ENCODE data around the gene EPS15.
"Not testable (repeated sequence)": the region's sequence is repeated elsewhere in the genome, so short reads cannot be mapped to it uniquely, and the experiment has no call there.

EPS15 gene

GRCh38 chr1:51509773-51510172, 9.3 kb downstream of the EPS15 start:
- no peak for DNase-seq (ENCODE audit: low read depth, low spot score)
- in situ Hi-C loops (cut with HindIII; ENCODE audit: low sequenced_read_pairs) = no loop called here
- no peak overlapping the region for H3K4me3 ChIP-seq (ENCODE audit: low read depth, low read length)
- no peak for TF ChIP-seq CTCF (IDR thresholded peaks at IDR 0.05; ENCODE audit: low read depth, low read length)

GRCh38 chr1:51506537-51506936, 12.5 kb downstream of the EPS15 start:
- peak; percentile 90 for DNase-seq (ENCODE audit: low read depth, low spot score)
- no peak for TF ChIP-seq CTCF (IDR thresholded peaks at IDR 0.05; ENCODE audit: low read depth, low read length)
- in situ Hi-C loops (cut with HindIII; ENCODE audit: low sequenced_read_pairs) = no loop called here
- peak overlapping the region; percentile 10 for H3K4me3 ChIP-seq (ENCODE audit: low read depth, low read length)

GRCh38 chr1:51504806-51505525, 14.1 kb downstream of the EPS15 start:
- in situ Hi-C loops (cut with HindIII; ENCODE audit: low sequenced_read_pairs) = no loop called here
- TF ChIP-seq CTCF (IDR thresholded peaks at IDR 0.05; ENCODE audit: low read depth, low read length) = no peak
- H3K4me3 ChIP-seq (ENCODE audit: low read depth, low read length) = no peak overlapping the region
- no peak for DNase-seq (ENCODE audit: low read depth, low spot score)

DNA sequence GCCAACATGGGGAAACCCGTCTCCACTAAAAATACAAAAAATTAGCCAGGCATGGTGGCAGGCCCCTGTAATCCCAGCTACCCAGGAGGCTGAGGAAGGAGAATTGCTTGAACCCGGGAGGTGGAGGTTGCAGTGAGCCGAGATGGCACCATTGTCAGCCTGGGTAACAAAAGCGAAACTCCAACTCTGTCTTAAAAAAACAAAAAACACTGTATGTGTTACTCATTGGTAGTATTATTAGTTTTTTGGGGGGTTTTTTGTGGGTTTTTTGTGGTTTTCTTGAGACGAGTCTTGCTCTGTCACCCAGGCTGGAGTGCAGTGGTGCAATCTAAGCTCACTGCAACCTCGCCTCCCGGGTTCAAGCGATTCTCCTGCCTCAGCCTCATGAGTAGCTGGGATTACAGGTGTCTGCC, 17.8 kb downstream of the EPS15 start:
- DNase-seq (ENCODE audit: low read depth, low spot score); H3K4me3 ChIP-seq (ENCODE audit: low read depth, low read length); in situ Hi-C loops (cut with HindIII; ENCODE audit: low sequenced_read_pairs): not testable (repeated sequence)

DNA sequence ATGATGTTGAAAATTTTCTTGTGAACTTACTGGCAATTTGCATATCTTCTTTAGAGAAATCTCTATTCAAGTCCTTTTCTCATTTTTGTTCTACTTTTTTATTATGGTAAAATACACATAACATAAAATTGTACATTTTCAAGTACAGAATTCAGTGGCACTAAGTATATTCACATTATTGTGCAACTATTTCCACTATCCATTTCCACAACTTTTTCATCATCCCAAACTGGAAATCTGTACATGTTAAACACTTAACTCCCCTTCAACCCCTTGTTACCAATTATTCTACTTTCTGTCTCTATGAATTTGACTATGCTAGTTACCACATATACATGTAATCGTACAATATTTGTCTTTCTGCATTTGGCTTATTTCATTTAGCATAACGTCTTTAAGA, 19.4 kb downstream of the EPS15 start:
- no peak for DNase-seq (ENCODE audit: low read depth, low spot score)
- in situ Hi-C loops (cut with HindIII; ENCODE audit: low sequenced_read_pairs) = no loop called here
- no peak for TF ChIP-seq CTCF (IDR thresholded peaks at IDR 0.05; ENCODE audit: low read depth, low read length)
- H3K4me3 ChIP-seq (ENCODE audit: low read depth, low read length) = no peak overlapping the region

DNA sequence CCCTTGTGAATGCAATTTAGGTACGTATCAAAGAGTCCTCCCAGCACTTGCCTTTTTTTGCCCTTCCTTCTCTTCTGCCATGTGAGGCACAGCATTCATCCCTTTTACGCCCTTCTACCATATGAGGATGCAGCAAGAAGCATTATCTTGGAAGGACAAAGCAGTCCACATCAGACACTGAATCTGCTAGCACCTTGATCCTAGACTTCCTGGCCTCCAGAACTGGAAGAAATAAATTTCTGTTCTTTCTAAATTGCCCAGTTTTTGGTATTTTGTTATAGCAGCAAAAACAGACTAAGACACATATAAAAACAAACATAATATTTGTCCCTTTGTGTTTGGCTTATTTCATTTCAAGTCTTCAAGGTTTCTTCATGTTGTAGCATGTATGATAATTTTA, 20.1 kb downstream of the EPS15 start:
- H3K4me3 ChIP-seq (ENCODE audit: low read depth, low read length) = no peak overlapping the region
- no peak for DNase-seq (ENCODE audit: low read depth, low spot score)
- TF ChIP-seq CTCF (IDR thresholded peaks at IDR 0.05; ENCODE audit: low read depth, low read length) = no peak
- in situ Hi-C loops (cut with HindIII; ENCODE audit: low sequenced_read_pairs) = no loop called here

DNA sequence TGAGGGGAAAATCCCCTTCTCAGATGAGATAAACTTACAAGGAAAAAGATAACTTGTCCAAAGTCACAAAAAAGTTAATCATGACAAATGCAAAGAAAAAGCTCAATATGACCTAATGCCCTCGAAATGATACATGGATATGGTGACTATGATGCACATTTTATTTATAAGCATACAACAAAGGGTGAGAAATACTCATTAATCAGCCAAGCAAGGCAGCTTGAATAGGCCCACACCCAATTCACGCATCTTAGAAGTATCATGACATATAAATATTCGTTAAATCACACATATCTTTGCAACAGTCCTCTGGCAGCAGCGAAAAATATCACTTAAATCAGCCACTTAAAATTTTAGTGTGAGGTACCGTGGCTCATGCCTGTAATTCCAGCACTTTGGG, 21.7 kb downstream of the EPS15 start:
- H3K4me3 ChIP-seq (ENCODE audit: low read depth, low read length) = no peak overlapping the region
- no peak for TF ChIP-seq CTCF (IDR thresholded peaks at IDR 0.05; ENCODE audit: low read depth, low read length)
- in situ Hi-C loops (cut with HindIII; ENCODE audit: low sequenced_read_pairs) = no loop called here
- DNase-seq (ENCODE audit: low read depth, low spot score) = no peak

All from astrocyte of the spinal cord (primary cell).